SK-N-SH treated with all-trans-retinoic acid at 6 μM for 48 hours (cell line): ENCODE measurements around the gene PRRG2.

ENCODE experiments used
- ATAC-seq: fragments of 200-7000 bp; cut with Tn5 transposase; 3 replicates; pipeline ENCODE4 v1.9.1; 2020; ENCODE audit warnings: mild to moderate bottlenecking, moderate library complexity
- ARNTL ChIP-seq: fragments of 450-650 bp; formaldehyde crosslinking; IDR thresholded peaks from 2 replicates; pipeline ENCODE4 v1.5.0; 2020; ENCODE audit warnings: low read depth, mild to moderate bottlenecking, moderate library complexity, borderline replicate concordance
- BACH2 ChIP-seq: fragments of 250-450 bp; sonication (Bioruptor Pico); IDR thresholded peaks from 2 replicates; pipeline ENCODE4 v1.9.0; 2021; ENCODE audit warnings: mild to moderate bottlenecking, borderline replicate concordance
- CSDC2 ChIP-seq: fragments of 250-450 bp; sonication (Bioruptor Pico); IDR thresholded peaks from 2 replicates; pipeline ENCODE4 v1.5.0; 2020; ENCODE audit warnings: mild to moderate bottlenecking, moderate library complexity
- ESRRG ChIP-seq: fragments of 250-450 bp; sonication (Bioruptor Pico); IDR thresholded peaks from 2 replicates; pipeline ENCODE4 v1.6.1; 2021; ENCODE audit warnings: mild to moderate bottlenecking
- GLIS3 ChIP-seq: fragments of 250-450 bp; sonication (Bioruptor Pico); IDR thresholded peaks from 2 replicates; pipeline ENCODE4 v1.5.0; 2020; ENCODE audit warnings: mild to moderate bottlenecking, moderate library complexity
- ISL1 ChIP-seq: fragments of 250-450 bp; sonication (Bioruptor Pico); IDR thresholded peaks from 2 replicates; pipeline ENCODE4 v2.1.2; 2022; ENCODE audit warnings: mild to moderate bottlenecking, moderate library complexity
- OSR1 ChIP-seq: fragments of 250-450 bp; sonication (Bioruptor Pico); IDR thresholded peaks from 2 replicates; pipeline ENCODE4 v1.8.0; 2022; ENCODE audit warnings: moderate library complexity, mild to moderate bottlenecking, inconsistent platforms
- PPARA ChIP-seq: fragments of 250-450 bp; sonication (Bioruptor Pico); IDR thresholded peaks from 2 replicates; pipeline ENCODE4 v1.5.0; 2020; ENCODE audit warnings: mild to moderate bottlenecking, borderline replicate concordance
- RARB ChIP-seq: fragments of 250-450 bp; sonication (Bioruptor Pico); IDR thresholded peaks from 2 replicates; pipeline ENCODE4 v1.8.0; 2021; ENCODE audit warnings: mild to moderate bottlenecking, moderate library complexity
- SNAI2 ChIP-seq: fragments of 250-450 bp; sonication (Bioruptor Pico); IDR thresholded peaks from 2 replicates; pipeline ENCODE4 v1.5.0; 2020; ENCODE audit warnings: mild to moderate bottlenecking, moderate library complexity
- TCF4 ChIP-seq: fragments of 250-450 bp; sonication (Bioruptor Pico); IDR thresholded peaks from 2 replicates; pipeline ENCODE4 v1.8.0; 2021; ENCODE audit warnings: mild to moderate bottlenecking, moderate library complexity, borderline replicate concordance
- TOX ChIP-seq: fragments of 250-450 bp; sonication (Bioruptor Pico); IDR thresholded peaks from 2 replicates; pipeline ENCODE4 v1.8.0; 2021; ENCODE audit warnings: mild to moderate bottlenecking, moderate library complexity, borderline replicate concordance
- ZC3H10 ChIP-seq: fragments of 250-450 bp; sonication (Bioruptor Pico); IDR thresholded peaks from 2 replicates; pipeline ENCODE4 v1.5.1; 2021; ENCODE audit warnings: mild to moderate bottlenecking, moderate library complexity
- ZFP30 ChIP-seq: fragments of 450-650 bp; formaldehyde crosslinking; IDR thresholded peaks from 2 replicates; pipeline ENCODE4 v1.5.0; 2022; ENCODE audit warnings: mild to moderate bottlenecking, moderate library complexity
- ZNF565 ChIP-seq: fragments of 450-650 bp; formaldehyde crosslinking; conservative IDR thresholded peaks from 2 replicates; pipeline ENCODE4 v1.5.0; 2020; ENCODE audit warnings: low read depth, mild to moderate bottlenecking, moderate library complexity
- ZNF8 ChIP-seq: fragments of 450-650 bp; formaldehyde crosslinking; IDR thresholded peaks from 2 replicates; pipeline ENCODE4 v1.5.0; 2020; ENCODE audit warnings: mild to moderate bottlenecking, moderate library complexity
- TF ChIP-seq, protein P1 (sequence below): fragments of 250-450 bp; sonication (Bioruptor Pico); IDR thresholded peaks from 2 replicates; pipeline ENCODE4 v1.8.0; 2021; ENCODE audit warnings: low read depth, mild to moderate bottlenecking, moderate library complexity, borderline replicate concordance
- TF ChIP-seq, protein P2 (sequence below): fragments of 250-450 bp; sonication (Bioruptor Pico); IDR thresholded peaks from 2 replicates; pipeline ENCODE4 v1.5.1; 2021; ENCODE audit warnings: mild to moderate bottlenecking, moderate library complexity
- TF ChIP-seq, protein P3 (sequence below): fragments of 250-450 bp; sonication (Bioruptor Pico); IDR thresholded peaks from 2 replicates; pipeline ENCODE4 v1.5.0; 2020; ENCODE audit warnings: mild to moderate bottlenecking, moderate library complexity
- TF ChIP-seq, protein P4 (sequence below): fragments of 250-450 bp; sonication (Bioruptor Pico); IDR thresholded peaks from 2 replicates; pipeline ENCODE4 v1.5.1; 2020; ENCODE audit warnings: low read depth, mild to moderate bottlenecking, moderate library complexity

Gene PRRG2

DNA sequence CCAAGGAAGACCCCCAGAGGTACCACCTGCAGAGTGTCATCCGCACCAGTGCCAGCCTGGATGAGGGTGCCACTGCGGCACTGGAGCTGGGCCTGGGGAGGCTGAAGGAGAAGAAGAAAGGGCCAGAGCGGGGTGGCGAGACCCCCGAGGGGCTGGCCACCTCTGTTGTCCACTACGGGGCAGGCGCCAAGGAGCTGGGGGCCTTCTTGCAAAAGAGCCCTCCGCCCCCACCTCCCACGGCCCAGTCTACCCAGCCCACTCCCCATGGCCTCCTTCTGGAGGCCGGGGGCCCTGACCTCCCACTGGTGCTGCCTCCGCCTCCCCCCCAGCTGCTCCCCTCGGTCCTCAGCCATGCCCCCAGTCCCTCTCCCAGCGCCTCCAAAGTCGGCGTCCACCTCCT lies 15.3 kb downstream of the PRRG2 start:
- no peak for ATAC-seq
- TF ChIP-seq RARB (CRISPR knock-in tag): no peak
- TF ChIP-seq, protein P1, sequence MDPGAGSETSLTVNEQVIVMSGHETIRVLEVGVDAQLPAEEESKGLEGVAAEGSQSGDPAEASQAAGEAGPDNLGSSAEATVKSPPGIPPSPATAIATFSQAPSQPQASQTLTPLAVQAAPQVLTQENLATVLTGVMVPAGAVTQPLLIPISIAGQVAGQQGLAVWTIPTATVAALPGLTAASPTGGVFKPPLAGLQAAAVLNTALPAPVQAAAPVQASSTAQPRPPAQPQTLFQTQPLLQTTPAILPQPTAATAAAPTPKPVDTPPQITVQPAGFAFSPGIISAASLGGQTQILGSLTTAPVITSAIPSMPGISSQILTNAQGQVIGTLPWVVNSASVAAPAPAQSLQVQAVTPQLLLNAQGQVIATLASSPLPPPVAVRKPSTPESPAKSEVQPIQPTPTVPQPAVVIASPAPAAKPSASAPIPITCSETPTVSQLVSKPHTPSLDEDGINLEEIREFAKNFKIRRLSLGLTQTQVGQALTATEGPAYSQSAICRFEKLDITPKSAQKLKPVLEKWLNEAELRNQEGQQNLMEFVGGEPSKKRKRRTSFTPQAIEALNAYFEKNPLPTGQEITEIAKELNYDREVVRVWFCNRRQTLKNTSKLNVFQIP (CRISPR knock-in tag): no peak
- TF ChIP-seq ZC3H10 (CRISPR knock-in tag): no peak
- TF ChIP-seq ZNF8 (CRISPR knock-in tag): no peak
- no peak for TF ChIP-seq ISL1 (CRISPR knock-in tag)
- no peak for TF ChIP-seq ZNF565
- TF ChIP-seq CSDC2: no peak
- no peak for TF ChIP-seq BACH2 (CRISPR knock-in tag)
- no peak for TF ChIP-seq SNAI2

DNA sequence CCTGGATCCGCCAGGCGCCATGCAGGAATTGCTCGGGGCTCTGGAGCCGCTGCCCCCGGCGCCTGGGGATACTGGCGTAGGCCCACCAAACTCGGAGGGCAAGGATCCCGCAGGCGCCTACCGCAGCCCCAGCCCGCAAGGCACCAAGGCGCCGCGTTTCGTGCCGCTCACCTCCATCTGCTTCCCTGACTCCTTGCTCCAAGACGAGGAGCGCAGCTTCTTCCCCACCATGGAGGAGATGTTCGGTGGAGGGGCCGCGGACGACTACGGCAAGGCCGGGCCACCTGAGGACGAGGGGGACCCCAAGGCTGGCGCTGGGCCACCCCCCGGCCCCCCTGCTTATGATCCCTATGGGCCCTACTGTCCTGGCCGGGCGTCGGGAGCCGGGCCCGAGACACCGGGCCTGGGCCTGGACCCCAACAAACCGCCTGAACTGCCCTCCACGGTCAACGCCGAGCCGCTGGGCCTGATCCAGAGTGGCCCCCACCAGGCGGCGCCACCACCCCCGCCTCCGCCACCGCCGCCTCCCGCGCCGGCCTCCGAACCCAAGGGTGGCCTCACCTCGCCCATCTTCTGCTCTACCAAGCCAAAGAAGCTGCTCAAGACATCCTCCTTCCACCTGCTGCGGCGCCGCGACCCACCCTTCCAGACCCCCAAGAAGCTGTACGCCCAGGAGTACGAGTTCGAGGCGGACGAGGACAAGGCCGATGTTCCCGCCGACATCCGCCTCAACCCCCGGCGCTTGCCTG lies 16.0 kb downstream of the PRRG2 start:
- TF ChIP-seq, protein P1 (CRISPR knock-in tag): no peak
- no peak for TF ChIP-seq TOX
- TF ChIP-seq GLIS3 (CRISPR knock-in tag): no peak
- TF ChIP-seq ZNF8 (CRISPR knock-in tag): no peak
- TF ChIP-seq ISL1 (CRISPR knock-in tag): no peak
- no peak for TF ChIP-seq SNAI2
- no peak for TF ChIP-seq BACH2 (CRISPR knock-in tag)
- no peak for TF ChIP-seq ZNF565
- no peak for TF ChIP-seq RARB (CRISPR knock-in tag)
- TF ChIP-seq TCF4 (CRISPR knock-in tag): no peak
- TF ChIP-seq CSDC2: no peak
- TF ChIP-seq, protein P2, sequence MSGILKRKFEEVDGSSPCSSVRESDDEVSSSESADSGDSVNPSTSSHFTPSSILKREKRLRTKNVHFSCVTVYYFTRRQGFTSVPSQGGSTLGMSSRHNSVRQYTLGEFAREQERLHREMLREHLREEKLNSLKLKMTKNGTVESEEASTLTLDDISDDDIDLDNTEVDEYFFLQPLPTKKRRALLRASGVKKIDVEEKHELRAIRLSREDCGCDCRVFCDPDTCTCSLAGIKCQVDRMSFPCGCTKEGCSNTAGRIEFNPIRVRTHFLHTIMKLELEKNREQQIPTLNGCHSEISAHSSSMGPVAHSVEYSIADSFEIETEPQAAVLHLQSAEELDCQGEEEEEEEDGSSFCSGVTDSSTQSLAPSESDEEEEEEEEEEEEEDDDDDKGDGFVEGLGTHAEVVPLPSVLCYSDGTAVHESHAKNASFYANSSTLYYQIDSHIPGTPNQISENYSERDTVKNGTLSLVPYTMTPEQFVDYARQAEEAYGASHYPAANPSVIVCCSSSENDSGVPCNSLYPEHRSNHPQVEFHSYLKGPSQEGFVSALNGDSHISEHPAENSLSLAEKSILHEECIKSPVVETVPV (CRISPR knock-in tag): no peak
- TF ChIP-seq, protein P3, sequence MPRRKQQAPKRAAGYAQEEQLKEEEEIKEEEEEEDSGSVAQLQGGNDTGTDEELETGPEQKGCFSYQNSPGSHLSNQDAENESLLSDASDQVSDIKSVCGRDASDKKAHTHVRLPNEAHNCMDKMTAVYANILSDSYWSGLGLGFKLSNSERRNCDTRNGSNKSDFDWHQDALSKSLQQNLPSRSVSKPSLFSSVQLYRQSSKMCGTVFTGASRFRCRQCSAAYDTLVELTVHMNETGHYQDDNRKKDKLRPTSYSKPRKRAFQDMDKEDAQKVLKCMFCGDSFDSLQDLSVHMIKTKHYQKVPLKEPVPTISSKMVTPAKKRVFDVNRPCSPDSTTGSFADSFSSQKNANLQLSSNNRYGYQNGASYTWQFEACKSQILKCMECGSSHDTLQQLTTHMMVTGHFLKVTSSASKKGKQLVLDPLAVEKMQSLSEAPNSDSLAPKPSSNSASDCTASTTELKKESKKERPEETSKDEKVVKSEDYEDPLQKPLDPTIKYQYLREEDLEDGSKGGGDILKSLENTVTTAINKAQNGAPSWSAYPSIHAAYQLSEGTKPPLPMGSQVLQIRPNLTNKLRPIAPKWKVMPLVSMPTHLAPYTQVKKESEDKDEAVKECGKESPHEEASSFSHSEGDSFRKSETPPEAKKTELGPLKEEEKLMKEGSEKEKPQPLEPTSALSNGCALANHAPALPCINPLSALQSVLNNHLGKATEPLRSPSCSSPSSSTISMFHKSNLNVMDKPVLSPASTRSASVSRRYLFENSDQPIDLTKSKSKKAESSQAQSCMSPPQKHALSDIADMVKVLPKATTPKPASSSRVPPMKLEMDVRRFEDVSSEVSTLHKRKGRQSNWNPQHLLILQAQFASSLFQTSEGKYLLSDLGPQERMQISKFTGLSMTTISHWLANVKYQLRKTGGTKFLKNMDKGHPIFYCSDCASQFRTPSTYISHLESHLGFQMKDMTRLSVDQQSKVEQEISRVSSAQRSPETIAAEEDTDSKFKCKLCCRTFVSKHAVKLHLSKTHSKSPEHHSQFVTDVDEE (CRISPR knock-in tag): no peak
- TF ChIP-seq, protein P4, sequence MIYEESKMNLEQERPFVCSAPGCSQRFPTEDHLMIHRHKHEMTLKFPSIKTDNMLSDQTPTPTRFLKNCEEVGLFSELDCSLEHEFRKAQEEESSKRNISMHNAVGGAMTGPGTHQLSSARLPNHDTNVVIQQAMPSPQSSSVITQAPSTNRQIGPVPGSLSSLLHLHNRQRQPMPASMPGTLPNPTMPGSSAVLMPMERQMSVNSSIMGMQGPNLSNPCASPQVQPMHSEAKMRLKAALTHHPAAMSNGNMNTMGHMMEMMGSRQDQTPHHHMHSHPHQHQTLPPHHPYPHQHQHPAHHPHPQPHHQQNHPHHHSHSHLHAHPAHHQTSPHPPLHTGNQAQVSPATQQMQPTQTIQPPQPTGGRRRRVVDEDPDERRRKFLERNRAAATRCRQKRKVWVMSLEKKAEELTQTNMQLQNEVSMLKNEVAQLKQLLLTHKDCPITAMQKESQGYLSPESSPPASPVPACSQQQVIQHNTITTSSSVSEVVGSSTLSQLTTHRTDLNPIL (CRISPR knock-in tag): no peak
- TF ChIP-seq ZC3H10 (CRISPR knock-in tag): no peak
- no peak for TF ChIP-seq PPARA
- TF ChIP-seq ZFP30 (CRISPR knock-in tag): no peak
- no peak for TF ChIP-seq ARNTL (CRISPR knock-in tag)
- ATAC-seq: no peak

DNA sequence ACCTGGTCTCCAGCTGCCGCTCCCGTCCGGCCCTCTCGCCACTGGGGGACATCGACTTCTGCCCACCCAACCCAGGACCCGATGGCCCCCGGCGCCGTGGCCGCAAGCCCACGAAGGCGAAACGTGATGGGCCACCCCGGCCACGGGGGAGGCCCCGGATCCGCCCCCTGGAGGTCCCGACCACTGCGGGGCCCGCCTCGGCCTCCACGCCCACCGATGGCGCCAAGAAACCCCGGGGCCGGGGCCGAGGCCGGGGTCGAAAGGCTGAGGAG lies 16.5 kb downstream of the PRRG2 start:
- TF ChIP-seq BACH2 (CRISPR knock-in tag) (no peak), CSDC2 (no peak), ESRRG (no peak), ISL1 (CRISPR knock-in tag) (no peak), ZNF565 (no peak), ZNF8 (CRISPR knock-in tag) (no peak), OSR1 (CRISPR knock-in tag) (no peak), TCF4 (CRISPR knock-in tag) (no peak)
- TF ChIP-seq, protein P1 (CRISPR knock-in tag): no peak
- TF ChIP-seq, protein P2 (CRISPR knock-in tag): no peak
- TF ChIP-seq, all 23 proteins: peak for 0
- ATAC-seq: no peak
